MV-4-11 (cell line): ENCODE results near the gene DNM1.
A peak's percentile ranks its signal among the peaks of the same experiment; 100 is the strongest.
"Not testable (repeated sequence)": the region's sequence is repeated elsewhere in the genome, so short reads cannot be mapped to it uniquely, and the experiment has no call there.

Experiments
- DNase-seq: peaks from one replicate; lab custom pipeline; 2025; lab: John Stamatoyannopoulos, UW

DNM1 gene

GRCh38 chr9:128225770-128226411 lies 22.7 kb downstream of the DNM1 start:
- DNase-seq: no peak

GRCh38 chr9:128226412-128226801 lies 23.2 kb downstream of the DNM1 start:
- peak; percentile 89 for DNase-seq

GRCh38 chr9:128230897-128231296 lies 27.7 kb downstream of the DNM1 start:
- DNase-seq: not testable (repeated sequence)

GRCh38 chr9:128231638-128232527 lies 28.7 kb downstream of the DNM1 start:
- DNase-seq: no peak

- no peak for DNase-seq
These were observed 29.6 kb downstream of the DNM1 start for GRCh38 chr9:128232528-128233428.

GRCh38 chr9:128233817-128234406 lies 30.7 kb downstream of the DNM1 start:
- DNase-seq: no peak

GRCh38 chr9:128242124-128242523 lies 38.9 kb downstream of the DNM1 start:
- no peak for DNase-seq

- no peak for DNase-seq
These were observed 39.6 kb downstream of the DNM1 start for GRCh38 chr9:128242828-128243214.

GRCh38 chr9:128243215-128244018 lies 40.2 kb downstream of the DNM1 start:
- DNase-seq: no peak

GRCh38 chr9:128244091-128244836 lies 41.1 kb downstream of the DNM1 start:
- DNase-seq: no peak

- peak; percentile 84 for DNase-seq
These were observed 41.7 kb downstream of the DNM1 start for GRCh38 chr9:128244837-128245231.

GRCh38 chr9:128245421-128246151 lies 42.4 kb downstream of the DNM1 start:
- peak; percentile 60 for DNase-seq

- no peak for DNase-seq
These were observed 43.3 kb downstream of the DNM1 start for GRCh38 chr9:128246471-128246870.

GRCh38 chr9:128247226-128247803 lies 44.1 kb downstream of the DNM1 start:
- no peak for DNase-seq

GRCh38 chr9:128249558-128249907 lies 46.4 kb downstream of the DNM1 start:
- DNase-seq: no peak

GRCh38 chr9:128249908-128250838 lies 47.0 kb downstream of the DNM1 start:
- DNase-seq: peak; percentile 80

GRCh38 chr9:128250839-128251731 lies 47.9 kb downstream of the DNM1 start:
- no peak for DNase-seq
